Hepatocyte (in vitro differentiated cells): ENCODE measurements around the gene SMARCC2. TPM values are rescaled to one million over a fixed set of nuclear protein-coding genes. Genes with fewer than 3 reads are reported as not detected.

Experiments
- DNase-seq: peaks from one replicate; pipeline ENCODE4 v3.0.0-alpha.2; 2016; ENCODE audit warnings: low spot score
- H2AFZ ChIP-seq: fragments of 200-600 bp; sonication (generic); 2 replicates; pipeline ENCODE4 v1.6.0; 2016; ENCODE audit warnings: antibody characterized with exemption, mild to moderate bottlenecking
- H3K27ac ChIP-seq: fragments of 200-600 bp; sonication (generic); 2 replicates; pipeline ENCODE4 v1.5.1; 2016; ENCODE audit warnings: mild to moderate bottlenecking
- H3K27me3 ChIP-seq: fragments of 200-600 bp; sonication (generic); 2 replicates; pipeline ENCODE4 v1.6.1; 2016
- H3K36me3 ChIP-seq: fragments of 200-600 bp; sonication (generic); replicated peaks from 2 replicates; pipeline ENCODE4 v1.5.1; 2016; ENCODE audit warnings: low read depth; ENCODE audit not compliant: insufficient read depth
- H3K4me1 ChIP-seq: fragments of 200-600 bp; sonication (generic); 2 replicates; pipeline ENCODE4 v1.5.1; 2016; ENCODE audit warnings: mild to moderate bottlenecking, moderate library complexity; ENCODE audit not compliant: insufficient read depth
- H3K4me2 ChIP-seq: fragments of 200-600 bp; sonication (generic); 2 replicates; pipeline ENCODE4 v1.6.0; 2016
- H3K4me3 ChIP-seq: fragments of 200-600 bp; sonication (generic); 2 replicates; pipeline ENCODE4 v1.5.1; 2016; ENCODE audit warnings: mild to moderate bottlenecking
- H3K79me2 ChIP-seq: fragments of 200-600 bp; sonication (generic); 2 replicates; pipeline ENCODE4 v1.6.0; 2017; ENCODE audit warnings: mild to moderate bottlenecking
- H3K9me2 ChIP-seq: fragments of 200-600 bp; sonication (generic); replicated peaks from 2 replicates; pipeline ENCODE4 v1.6.0; 2017; ENCODE audit warnings: mild to moderate bottlenecking; ENCODE audit not compliant: insufficient read depth
- H3K9me3 ChIP-seq: fragments of 200-600 bp; sonication (generic); 2 replicates; pipeline ENCODE4 v1.5.1; 2016; ENCODE audit warnings: low read depth, mild to moderate bottlenecking
- H4K20me1 ChIP-seq: fragments of 200-600 bp; sonication (generic); 2 replicates; pipeline ENCODE4 v1.6.0; 2016; ENCODE audit warnings: mild to moderate bottlenecking; ENCODE audit not compliant: insufficient read depth, poor library complexity, severe bottlenecking
- EZH2 ChIP-seq: fragments of 200-600 bp; sonication (generic); IDR thresholded peaks from 2 replicates; pipeline ENCODE4 v1.6.1; 2016; ENCODE audit warnings: antibody characterized with exemption, mild to moderate bottlenecking, borderline replicate concordance
- EZH2phosphoT487 ChIP-seq: fragments of 200-600 bp; sonication (generic); IDR thresholded peaks from one replicate; pipeline ENCODE4 v1.6.1; 2018; ENCODE audit warnings: antibody characterized with exemption, mild to moderate bottlenecking, low read depth, moderate library complexity; ENCODE audit not compliant: unreplicated experiment, severe bottlenecking
- WGBS: methylation state at CpG from one replicate; pipeline ENCODE4 v1.1.6; 2016; ENCODE audit warnings: low lambda C conversion rate; ENCODE audit errors: missing lambda C conversion rate; 5-methylcytosine and 5-hydroxymethylcytosine counted together
- polyA plus RNA-seq: library from polyadenylated mRNA; unstranded; fragments of >200 nt; fragmentation: Nextera tagmentation; extraction: Ambion mirVana; gene quantifications from 2 replicates; pipeline ENCODE4 v1.2.1, GENCODE V29; 2016
- total RNA-seq: library from RNA; depleted of rRNA; stranded (reverse); fragments of >200 nt; gene quantifications from 2 replicates; pipeline ENCODE4 v1.2.3, GENCODE V29; 2014
- TF ChIP-seq, protein P1 (sequence below): fragments of 200-600 bp; sonication (generic); IDR thresholded peaks from 2 replicates; pipeline ENCODE4 v1.5.1; 2016; ENCODE audit warnings: antibody characterized with exemption, mild to moderate bottlenecking; ENCODE audit not compliant: poor library complexity

The SMARCC2 gene
- total and polyA plus RNA-seq, 2 experiments from 2014 or later = 34.8 to 68.6 TPM

DNA sequence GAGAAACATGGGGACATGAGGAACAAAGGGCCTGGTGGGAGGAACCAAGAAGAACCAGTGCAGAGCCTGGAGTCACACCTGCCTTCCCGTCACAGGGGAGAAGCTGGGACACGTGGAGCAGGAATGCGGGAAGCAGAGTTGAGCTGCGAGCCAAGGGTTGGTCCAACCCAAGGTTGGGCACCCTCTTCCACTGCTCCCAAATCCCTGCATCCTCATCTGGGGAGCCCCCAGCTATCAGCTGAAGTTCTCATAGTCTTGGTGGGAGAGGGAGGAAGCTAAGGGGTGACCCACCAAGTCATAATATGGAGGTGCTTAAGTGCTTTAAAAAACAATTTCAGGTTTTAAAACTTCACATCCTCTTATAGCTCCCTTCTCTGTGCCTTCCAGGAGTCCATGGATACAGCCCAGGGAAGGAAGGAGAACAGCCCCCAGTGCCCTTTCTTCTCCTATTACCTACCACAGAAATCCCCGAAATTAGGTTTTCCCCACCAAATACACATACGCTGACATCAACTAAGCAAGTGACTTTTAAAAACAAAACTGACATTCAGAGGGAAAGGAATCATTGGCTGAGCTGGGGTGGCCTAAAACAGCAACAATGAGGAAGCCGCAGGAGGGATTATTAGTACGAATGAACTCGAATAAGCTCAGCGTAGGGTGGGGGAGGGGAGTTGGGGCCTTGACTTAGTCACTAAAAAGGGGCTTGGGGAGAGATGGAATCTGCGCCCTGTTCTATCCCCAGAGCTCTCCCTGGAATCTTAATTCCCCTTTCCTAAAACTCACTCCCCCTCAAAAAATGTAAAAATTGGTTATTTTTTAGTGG is 26.6 kb downstream of the SMARCC2 start:
- no peak for DNase-seq
- H3K9me3 ChIP-seq = no peaks in the 10 kb centered on the region

DNA sequence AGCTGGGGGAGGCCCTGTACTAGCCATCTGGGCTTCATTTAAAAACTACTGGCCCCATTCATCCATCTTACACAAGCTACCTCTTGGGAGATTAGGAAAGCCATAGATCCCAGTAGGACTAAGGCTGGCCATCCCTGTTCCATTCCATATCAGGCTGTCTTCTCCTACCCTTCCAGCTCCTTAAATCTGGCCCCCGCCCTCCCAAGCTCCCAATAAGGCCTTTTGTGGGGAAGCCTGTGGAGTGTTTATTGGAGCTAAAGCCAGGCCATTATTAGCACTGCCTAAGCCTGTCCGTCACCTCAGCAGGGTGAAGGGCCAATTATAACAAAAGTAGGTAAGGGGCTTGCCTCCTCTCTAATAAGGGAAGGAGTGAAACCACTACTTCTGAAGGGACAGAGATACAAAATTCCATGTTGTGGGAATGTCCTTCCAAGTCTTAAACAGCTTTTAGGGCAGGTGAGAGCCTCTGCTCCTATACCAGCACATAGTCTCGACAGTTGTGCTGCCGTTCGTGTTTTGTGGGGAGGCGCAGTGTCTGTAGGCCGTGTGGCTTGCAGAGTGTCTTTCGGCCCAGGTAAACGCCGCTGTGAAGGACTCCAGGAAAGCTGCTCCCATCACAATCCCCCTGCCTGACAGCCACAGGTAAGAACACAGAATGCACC is 27.5 kb downstream of the SMARCC2 start:
- H3K9me3 ChIP-seq = no peaks in the 10 kb centered on the region
- peaks cover 32% of the 10 kb centered on the region for H3K79me2 ChIP-seq
- TF ChIP-seq EZH2 (no peak), EZH2phosphoT487 (no peak)
- TF ChIP-seq, protein P1, sequence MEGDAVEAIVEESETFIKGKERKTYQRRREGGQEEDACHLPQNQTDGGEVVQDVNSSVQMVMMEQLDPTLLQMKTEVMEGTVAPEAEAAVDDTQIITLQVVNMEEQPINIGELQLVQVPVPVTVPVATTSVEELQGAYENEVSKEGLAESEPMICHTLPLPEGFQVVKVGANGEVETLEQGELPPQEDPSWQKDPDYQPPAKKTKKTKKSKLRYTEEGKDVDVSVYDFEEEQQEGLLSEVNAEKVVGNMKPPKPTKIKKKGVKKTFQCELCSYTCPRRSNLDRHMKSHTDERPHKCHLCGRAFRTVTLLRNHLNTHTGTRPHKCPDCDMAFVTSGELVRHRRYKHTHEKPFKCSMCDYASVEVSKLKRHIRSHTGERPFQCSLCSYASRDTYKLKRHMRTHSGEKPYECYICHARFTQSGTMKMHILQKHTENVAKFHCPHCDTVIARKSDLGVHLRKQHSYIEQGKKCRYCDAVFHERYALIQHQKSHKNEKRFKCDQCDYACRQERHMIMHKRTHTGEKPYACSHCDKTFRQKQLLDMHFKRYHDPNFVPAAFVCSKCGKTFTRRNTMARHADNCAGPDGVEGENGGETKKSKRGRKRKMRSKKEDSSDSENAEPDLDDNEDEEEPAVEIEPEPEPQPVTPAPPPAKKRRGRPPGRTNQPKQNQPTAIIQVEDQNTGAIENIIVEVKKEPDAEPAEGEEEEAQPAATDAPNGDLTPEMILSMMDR = no peak
- peaks cover 27% of the 10 kb centered on the region for H3K4me1 ChIP-seq
- no peaks in the 10 kb centered on the region for H3K27me3 ChIP-seq
- H2AFZ ChIP-seq = no peak overlapping the region
- no peak for DNase-seq
- H3K4me2 ChIP-seq = no peak overlapping the region
- no peaks in the 10 kb centered on the region for H3K36me3 ChIP-seq
- H3K9me2 ChIP-seq = no peaks in the 10 kb centered on the region
- peaks cover 29% of the 10 kb centered on the region for H4K20me1 ChIP-seq
- no peak overlapping the region for H3K4me3 ChIP-seq
- WGBS = 92% methylated on average over 10 of the region's 10 CpGs
- peak overlapping the region; percentile 23 for H3K27ac ChIP-seq

More for the DNA sequence above, 26.6 kb downstream of the SMARCC2 start:
- 78% methylated on average over 11 of the region's 11 CpGs for WGBS
- H3K79me2 ChIP-seq = peaks cover 32% of the 10 kb centered on the region
- H4K20me1 ChIP-seq = peaks cover 29% of the 10 kb centered on the region
- H2AFZ ChIP-seq = no peak overlapping the region
- TF ChIP-seq, protein P1 = no peak
- no peak for TF ChIP-seq EZH2
- no peak for TF ChIP-seq EZH2phosphoT487
- no peak overlapping the region for H3K27ac ChIP-seq
- no peaks in the 10 kb centered on the region for H3K36me3 ChIP-seq
- H3K9me2 ChIP-seq = no peaks in the 10 kb centered on the region
- no peak overlapping the region for H3K4me3 ChIP-seq
- no peak overlapping the region for H3K4me2 ChIP-seq
- peaks cover 22% of the 10 kb centered on the region for H3K4me1 ChIP-seq
- no peaks in the 10 kb centered on the region for H3K27me3 ChIP-seq

DNA sequence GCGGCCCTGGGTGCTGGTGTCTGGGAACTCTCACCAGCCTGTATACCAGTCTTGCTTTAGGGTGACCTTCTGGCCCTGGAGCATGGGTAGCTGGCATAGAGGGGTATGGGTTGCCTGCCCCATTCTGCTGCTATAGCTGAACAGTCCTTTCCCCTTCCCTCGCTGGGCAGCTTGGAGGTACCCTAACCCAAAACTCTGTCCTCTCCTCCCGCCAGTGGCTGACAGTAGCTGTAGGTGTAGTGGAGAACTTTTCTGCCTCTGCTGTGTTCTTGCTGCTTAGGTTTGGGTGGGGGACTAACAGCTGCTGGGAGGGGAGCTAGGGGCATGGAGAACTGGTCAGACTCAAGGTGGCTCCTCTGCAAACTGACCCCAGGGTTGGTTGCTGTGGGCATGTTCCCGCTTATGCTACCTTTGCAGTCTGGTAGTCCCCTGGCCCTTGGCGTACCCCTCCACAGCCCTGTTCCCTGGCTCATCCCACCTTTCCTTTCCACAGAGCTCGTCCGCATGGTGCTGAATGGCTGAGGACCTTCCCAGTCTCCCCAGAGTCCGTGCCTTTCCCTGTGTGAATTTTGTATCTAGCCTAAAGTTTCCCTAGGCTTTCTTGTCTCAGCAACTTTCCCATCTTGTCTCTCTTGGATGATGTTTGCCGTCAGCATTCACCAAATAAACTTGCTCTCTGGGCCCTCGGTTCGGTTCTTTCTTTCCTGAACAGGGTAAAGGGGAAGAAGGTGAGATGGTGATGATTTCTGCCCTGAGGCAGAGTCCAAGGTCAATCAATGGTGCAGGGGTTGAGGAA is 28.2 kb downstream of the SMARCC2 start:
- no peak overlapping the region for H3K4me3 ChIP-seq
- H4K20me1 ChIP-seq = peaks cover 29% of the 10 kb centered on the region

More for the DNA sequence above, 28.2 kb downstream of the SMARCC2 start:
- Histone ChIP-seq H3K27ac (peak overlapping the region; percentile 99), H2AFZ (no peak overlapping the region), H3K79me2 (peaks cover 32% of the 10 kb centered on the region), H3K9me3 (no peaks in the 10 kb centered on the region), H3K4me2 (peak overlapping the region; percentile 88), H3K4me1 (peaks cover 30% of the 10 kb centered on the region), H3K9me2 (no peaks in the 10 kb centered on the region), H3K27me3 (no peaks in the 10 kb centered on the region), H3K36me3 (no peaks in the 10 kb centered on the region)
- TF ChIP-seq EZH2phosphoT487 (no peak), EZH2 (no peak)
- TF ChIP-seq, protein P1 = no peak
- no peak for DNase-seq
- 84% methylated on average over 11 of the region's 11 CpGs for WGBS
